Right atrium auricular region (tissue), 2 donors: ENCODE measurements around the gene AKR1C3. TPM values are rescaled to one million over a fixed set of nuclear protein-coding genes. Genes with fewer than 3 reads are reported as not detected.
"Not testable (repeated sequence)": the region's sequence is repeated elsewhere in the genome, so short reads cannot be mapped to it uniquely, and the experiment has no call there.

ENCODE experiments used
- DNase-seq: peaks from one replicate; pipeline ENCODE4 v3.0.0-alpha.2; 2019; ENCODE audit warnings: low spot score
- H3K27ac ChIP-seq, 2 donors: fragments of 200-600 bp; sonication (generic); 1 replicate in 1 of 2; 2 replicates in 1 of 2; pipeline ENCODE4 v1.5.1; 2016 to 2019
- H3K27me3 ChIP-seq, 2 donors: fragments of 200-600 bp; sonication (generic); one replicate each; pipeline versions ENCODE4 v1.5.1 to v1.6.0; 2017 to 2019
- H3K36me3 ChIP-seq: fragments of 200-600 bp; sonication (generic); one replicate; pipeline ENCODE4 v1.5.1; 2016
- H3K4me1 ChIP-seq, 2 donors: fragments of 200-600 bp; sonication (generic); one replicate each; pipeline versions ENCODE4 v1.5.1 to v1.6.0; 2017 to 2019
- H3K4me3 ChIP-seq, 2 donors: fragments of 200-600 bp; sonication (generic); 1 replicate in 1 of 2; 2 replicates in 1 of 2; pipeline ENCODE4 v1.5.1; 2017 to 2019; ENCODE audit warnings: mild to moderate bottlenecking in 1 of 2, moderate library complexity in 1 of 2
- H3K9me3 ChIP-seq, 2 donors: fragments of 200-600 bp; sonication (generic); one replicate each; pipeline ENCODE4 v1.5.1; 2019
- total RNA-seq, 2 donors: library from RNA; depleted of rRNA; stranded (reverse); fragments of >200 nt; gene quantifications; one replicate each; pipeline ENCODE4 v1.1.0, GENCODE V29; 2016
- TF ChIP-seq, protein P1 (sequence below), 2 donors: fragments of 200-600 bp; sonication (generic); IDR thresholded peaks; one replicate each; pipeline ENCODE4 v1.5.1; 2019; ENCODE audit warnings: antibody characterized with exemption in 2 of 2

Gene AKR1C3
- total RNA-seq, 2 donors from 2014 or later: 42.1 to 48.9 TPM

DNA sequence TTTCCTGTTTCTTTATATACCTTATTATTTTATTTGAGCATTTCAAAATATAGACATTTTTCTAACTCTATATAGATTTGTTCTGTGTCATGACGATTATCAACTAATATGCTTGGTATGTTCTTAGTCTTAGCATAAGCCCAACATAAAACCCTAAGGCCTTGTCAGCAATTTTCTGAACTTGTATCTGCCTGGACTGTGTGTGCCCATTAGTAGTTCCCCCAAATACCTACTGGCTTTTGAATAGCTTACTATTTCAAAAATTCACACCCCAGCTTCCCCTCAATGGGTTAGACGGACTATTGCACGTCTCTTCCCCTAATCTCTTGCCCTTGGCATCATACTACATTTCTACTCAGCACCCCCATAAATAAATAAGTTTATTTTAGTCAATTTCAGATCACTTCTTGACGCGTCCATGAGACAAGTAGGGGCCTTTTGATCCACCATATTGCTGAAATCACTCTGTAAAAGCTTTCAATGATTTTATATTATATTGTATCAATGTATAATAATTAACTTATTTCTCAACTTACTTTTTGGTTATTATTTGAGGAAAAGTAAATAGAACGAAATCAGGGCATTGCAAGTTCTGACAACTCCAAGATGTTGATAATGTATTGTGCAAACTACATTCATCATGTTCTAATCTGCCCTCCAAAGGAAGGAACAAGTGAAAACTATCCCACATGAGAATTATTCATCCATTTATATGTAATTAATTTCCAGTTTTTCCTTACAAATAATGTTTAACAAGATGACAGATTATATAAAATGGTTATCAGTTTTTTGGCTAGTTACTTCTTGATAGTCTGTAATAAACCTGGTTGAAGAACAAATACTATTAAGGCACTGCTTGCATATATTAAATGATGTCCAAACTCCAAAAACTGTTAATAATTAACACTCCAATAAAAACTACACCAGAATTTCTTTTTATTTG, 1.1 kb upstream of the AKR1C3 start:
- no peak for DNase-seq
- Histone ChIP-seq H3K4me3 (no peak overlapping the region), H3K36me3 (no peaks in the 10 kb centered on the region), H3K27me3 (no peaks in the 10 kb centered on the region), H3K4me1 (peaks cover 0 to 4% of the 10 kb centered on the region in 2 donors), H3K9me3 (peaks cover 0 to 23% of the 10 kb centered on the region in 2 donors), H3K27ac (no peak overlapping the region)
- TF ChIP-seq, protein P1, sequence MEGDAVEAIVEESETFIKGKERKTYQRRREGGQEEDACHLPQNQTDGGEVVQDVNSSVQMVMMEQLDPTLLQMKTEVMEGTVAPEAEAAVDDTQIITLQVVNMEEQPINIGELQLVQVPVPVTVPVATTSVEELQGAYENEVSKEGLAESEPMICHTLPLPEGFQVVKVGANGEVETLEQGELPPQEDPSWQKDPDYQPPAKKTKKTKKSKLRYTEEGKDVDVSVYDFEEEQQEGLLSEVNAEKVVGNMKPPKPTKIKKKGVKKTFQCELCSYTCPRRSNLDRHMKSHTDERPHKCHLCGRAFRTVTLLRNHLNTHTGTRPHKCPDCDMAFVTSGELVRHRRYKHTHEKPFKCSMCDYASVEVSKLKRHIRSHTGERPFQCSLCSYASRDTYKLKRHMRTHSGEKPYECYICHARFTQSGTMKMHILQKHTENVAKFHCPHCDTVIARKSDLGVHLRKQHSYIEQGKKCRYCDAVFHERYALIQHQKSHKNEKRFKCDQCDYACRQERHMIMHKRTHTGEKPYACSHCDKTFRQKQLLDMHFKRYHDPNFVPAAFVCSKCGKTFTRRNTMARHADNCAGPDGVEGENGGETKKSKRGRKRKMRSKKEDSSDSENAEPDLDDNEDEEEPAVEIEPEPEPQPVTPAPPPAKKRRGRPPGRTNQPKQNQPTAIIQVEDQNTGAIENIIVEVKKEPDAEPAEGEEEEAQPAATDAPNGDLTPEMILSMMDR (IDR thresholded peaks at IDR 0.05): no peak

DNA sequence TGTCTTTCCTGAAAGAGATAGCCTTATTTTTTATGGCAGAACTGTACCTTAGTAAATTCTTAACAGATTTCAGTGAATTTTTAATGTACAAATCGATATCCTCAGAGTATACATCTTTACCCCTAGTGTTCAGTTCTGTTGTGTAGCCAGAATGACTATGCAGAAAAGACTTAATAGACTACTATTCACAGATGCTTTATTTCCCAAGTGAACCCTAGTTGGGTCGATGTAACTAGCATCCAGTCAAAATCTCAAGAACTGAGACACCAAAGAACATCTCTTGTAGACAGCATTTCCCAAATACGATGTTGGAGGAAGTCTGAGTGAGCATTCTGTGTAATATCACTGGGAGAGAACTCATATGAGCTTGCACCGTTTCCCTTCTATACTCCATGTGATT, 1.5 kb downstream of the AKR1C3 start:
- Histone ChIP-seq H3K4me1 (peaks cover 0 to 4% of the 10 kb centered on the region in 2 donors), H3K36me3 (no peaks in the 10 kb centered on the region), H3K27me3 (no peaks in the 10 kb centered on the region), H3K4me3 (peak overlapping the region; percentile 44 to 53), H3K9me3 (no peaks in the 10 kb centered on the region), H3K27ac (peak overlapping the region; percentile 65 to 77)
- DNase-seq: no peak
- TF ChIP-seq, protein P1 (IDR thresholded peaks at IDR 0.05): no peak

GRCh38 chr10:5096108-5096507, 1.9 kb downstream of the AKR1C3 start:
- TF ChIP-seq, protein P1 (IDR thresholded peaks at IDR 0.05): no peak
- H3K4me3 ChIP-seq: peak overlapping the region; percentile 18 to 53
- H3K27me3 ChIP-seq: no peaks in the 10 kb centered on the region
- peaks cover 0 to 4% of the 10 kb centered on the region in 2 donors for H3K4me1 ChIP-seq
- no peak for DNase-seq
- H3K36me3 ChIP-seq: no peaks in the 10 kb centered on the region
- peak overlapping the region in 1 of 2 donors; percentile 65 for H3K27ac ChIP-seq
- H3K9me3 ChIP-seq: no peaks in the 10 kb centered on the region

DNA sequence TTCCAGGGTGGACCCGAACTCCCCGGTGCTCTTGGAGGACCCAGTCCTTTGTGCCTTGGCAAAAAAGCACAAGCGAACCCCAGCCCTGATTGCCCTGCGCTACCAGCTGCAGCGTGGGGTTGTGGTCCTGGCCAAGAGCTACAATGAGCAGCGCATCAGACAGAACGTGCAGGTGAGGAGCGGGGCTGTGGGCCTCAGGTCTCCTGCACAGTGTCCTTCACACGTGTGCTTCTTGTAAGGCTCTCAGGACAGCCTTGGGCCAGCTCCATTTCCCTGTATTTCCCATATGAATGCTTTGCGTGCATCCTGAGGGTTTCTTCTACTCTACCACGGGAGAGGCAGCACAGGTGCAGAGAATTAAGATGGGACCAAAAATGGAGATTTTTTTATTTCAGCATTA, 8.3 kb downstream of the AKR1C3 start:
- H3K4me1 ChIP-seq, H3K27ac ChIP-seq: not testable (repeated sequence)
- peaks cover 12% of the 10 kb centered on the region for H3K36me3 ChIP-seq

GRCh38 chr10:5103481-5103880, 9.3 kb downstream of the AKR1C3 start:
- no peak overlapping the region for H3K4me3 ChIP-seq
- H3K27me3 ChIP-seq: no peaks in the 10 kb centered on the region
- DNase-seq: no peak
- no peaks in the 10 kb centered on the region for H3K9me3 ChIP-seq
- H3K4me1 ChIP-seq: no peaks in the 10 kb centered on the region
- H3K27ac ChIP-seq: no peak overlapping the region
- H3K36me3 ChIP-seq: peaks cover 12% of the 10 kb centered on the region
- TF ChIP-seq, protein P1 (IDR thresholded peaks at IDR 0.05): no peak

More for the DNA sequence above, 8.3 kb downstream of the AKR1C3 start:
- H3K9me3 ChIP-seq, H3K27me3 ChIP-seq, H3K4me3 ChIP-seq, DNase-seq: not testable (repeated sequence)

GRCh38 chr10:5105626-5106025, 11.4 kb downstream of the AKR1C3 start:
- Histone ChIP-seq H3K36me3 (peaks cover 12% of the 10 kb centered on the region), H3K27me3 (no peaks in the 10 kb centered on the region), H3K4me1 (no peaks in the 10 kb centered on the region), H3K9me3 (no peaks in the 10 kb centered on the region), H3K4me3 (no peak overlapping the region), H3K27ac (no peak overlapping the region)
- TF ChIP-seq, protein P1 (IDR thresholded peaks at IDR 0.05): no peak
- no peak for DNase-seq
